LNCAP (cell line): ENCODE measurements around the gene LPP.

Experiments
- CTCF ChIP-seq: fragments of 450-650 bp; IDR thresholded peaks from 2 replicates; pipeline ENCODE4 v1.5.1; 2017; ENCODE audit warnings: mild to moderate bottlenecking

The LPP gene

GRCh38 chr3:188660415-188660814 is 506.5 kb downstream of the LPP start:
- no peak for TF ChIP-seq CTCF

GRCh38 chr3:188661806-188662205 is 507.8 kb downstream of the LPP start:
- no peak for TF ChIP-seq CTCF

GRCh38 chr3:188662214-188662613 is 508.3 kb downstream of the LPP start:
- no peak for TF ChIP-seq CTCF

- no peak for TF ChIP-seq CTCF
Observed at GRCh38 chr3:188662795-188663194, 508.8 kb downstream of the LPP start.

- TF ChIP-seq CTCF = no peak
Observed at GRCh38 chr3:188663839-188664238, 509.9 kb downstream of the LPP start.

- no peak; the same call in 1 of the 2 replicates for TF ChIP-seq CTCF
Observed at GRCh38 chr3:188664795-188665194, 510.8 kb downstream of the LPP start.

- TF ChIP-seq CTCF = no peak
Observed at GRCh38 chr3:188667926-188668325, 514.0 kb downstream of the LPP start.

GRCh38 chr3:188670446-188670845 is 516.5 kb downstream of the LPP start:
- no peak for TF ChIP-seq CTCF
